Measurements from ENCODE around the gene OLIG1.

The OLIG1 gene

GRCh38 chr21:33105088-33105487 is 35.1 kb downstream of the OLIG1 start:
- DNase-seq, result no peak

- DNase-seq, result no peak
Observed at GRCh38 chr21:33108228-33108627, 38.3 kb downstream of the OLIG1 start.

GRCh38 chr21:33109574-33110339 is 39.8 kb downstream of the OLIG1 start:
- no peak for DNase-seq

- no peak for DNase-seq
Observed at GRCh38 chr21:33110340-33110715, 40.4 kb downstream of the OLIG1 start.

- DNase-seq, result no peak
Observed at GRCh38 chr21:33111577-33111976, 41.6 kb downstream of the OLIG1 start.

- DNase-seq, result no peak
Observed at GRCh38 chr21:33112151-33112550, 42.2 kb downstream of the OLIG1 start.

GRCh38 chr21:33112681-33113080 is 42.7 kb downstream of the OLIG1 start:
- no peak for DNase-seq

GRCh38 chr21:33113131-33113530 is 43.2 kb downstream of the OLIG1 start:
- DNase-seq, result no peak

- DNase-seq, result no peak
Observed at GRCh38 chr21:33114276-33114675, 44.3 kb downstream of the OLIG1 start.

- DNase-seq, result no peak
Observed at GRCh38 chr21:33115631-33116510, 45.9 kb downstream of the OLIG1 start.

- DNase-seq, result no peak
Observed at GRCh38 chr21:33116676-33117075, 46.7 kb downstream of the OLIG1 start.

GRCh38 chr21:33117101-33117888 is 47.4 kb downstream of the OLIG1 start:
- DNase-seq, result no peak

Data from NCI-H2081 (cell line).